HG02642 (cell line): ENCODE data around the gene NBEA.
"Not testable (repeated sequence)": the region's sequence is repeated elsewhere in the genome, so short reads cannot be mapped to it uniquely, and the experiment has no call there.

Experiments used
- ATAC-seq: cut with Tn5 transposase; IDR thresholded peaks from one replicate; pipeline ENCODE4 v1.9.1; 2021; ENCODE audit warnings: mild to moderate bottlenecking; ENCODE audit not compliant: unreplicated experiment, poor library complexity

The NBEA gene

DNA sequence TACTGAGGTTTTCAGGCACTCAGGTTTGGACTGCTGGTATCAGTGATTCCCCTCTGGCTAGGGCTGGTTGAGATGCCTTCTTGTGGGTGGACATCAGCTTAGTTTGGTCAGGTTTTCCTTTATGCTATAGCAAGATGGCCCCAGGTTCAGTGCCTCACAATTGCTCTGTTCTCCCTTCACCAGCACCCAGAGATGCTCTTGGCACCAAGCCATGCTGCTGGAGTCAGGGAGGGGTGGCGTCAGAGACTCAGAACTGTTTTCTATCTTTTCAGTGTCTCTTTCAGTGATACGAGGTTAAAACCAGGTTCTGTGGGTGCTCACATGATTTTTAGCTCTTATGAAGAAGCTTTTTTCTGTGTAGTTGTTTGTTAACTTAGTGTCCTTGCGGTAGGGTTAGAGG lies 96.9 kb downstream of the NBEA start:
- no peak for ATAC-seq

DNA sequence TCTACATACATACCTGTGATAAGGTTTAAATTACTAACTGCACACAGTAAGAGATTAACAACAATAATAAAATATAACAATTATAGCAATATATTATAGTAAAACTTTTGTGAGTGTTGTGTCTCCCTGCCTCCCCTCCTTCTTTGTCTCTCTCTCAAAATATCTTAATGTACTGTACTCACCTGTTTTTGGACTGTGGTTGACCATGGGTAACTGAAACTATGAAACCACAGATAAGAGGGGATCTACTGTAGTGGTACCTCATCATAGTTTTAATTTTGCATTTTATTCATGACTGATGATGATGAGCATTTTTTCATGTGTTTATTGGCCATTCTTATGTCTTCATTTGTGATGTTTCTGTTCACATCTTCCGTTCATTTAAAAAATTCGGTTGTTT lies 104.5 kb downstream of the NBEA start:
- ATAC-seq, result no peak

DNA sequence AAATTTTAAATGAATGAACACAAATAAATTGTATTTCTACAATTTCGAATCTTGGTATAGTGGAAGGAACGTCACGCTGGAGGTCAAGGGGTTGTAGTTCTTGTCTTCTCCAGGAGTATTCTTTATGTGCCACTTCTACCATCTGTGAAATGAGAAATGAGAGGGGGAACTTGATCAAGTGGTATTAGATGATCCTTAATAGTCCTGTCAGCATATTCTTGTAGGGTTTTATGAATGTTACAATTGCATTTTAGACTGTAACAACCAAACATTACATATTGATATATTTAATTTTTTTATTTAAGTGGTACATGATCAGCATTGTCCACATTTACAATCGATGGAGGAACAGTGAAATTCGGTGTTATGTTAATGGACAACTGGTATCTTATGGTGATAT lies 113.6 kb downstream of the NBEA start:
- no peak for ATAC-seq

DNA sequence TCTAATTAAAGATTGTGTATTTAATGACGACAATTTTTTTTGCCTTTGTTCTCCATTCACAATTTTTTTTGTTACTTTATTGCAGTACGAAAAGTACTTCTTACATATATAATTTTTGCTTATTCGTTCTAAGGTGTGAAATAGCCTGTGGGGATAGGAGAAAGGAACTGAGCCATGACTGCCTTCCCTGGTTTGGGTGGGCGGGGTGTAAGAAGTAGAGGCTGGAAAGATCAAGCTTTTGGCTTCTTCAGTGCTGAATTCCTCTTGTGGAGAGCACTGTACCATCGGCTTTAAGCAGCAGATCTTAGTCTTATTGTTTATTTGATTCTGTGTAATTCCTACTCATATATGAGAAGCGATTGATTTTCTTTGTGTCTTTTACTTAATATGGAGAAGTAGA lies 115.8 kb downstream of the NBEA start:
- no peak for ATAC-seq

DNA sequence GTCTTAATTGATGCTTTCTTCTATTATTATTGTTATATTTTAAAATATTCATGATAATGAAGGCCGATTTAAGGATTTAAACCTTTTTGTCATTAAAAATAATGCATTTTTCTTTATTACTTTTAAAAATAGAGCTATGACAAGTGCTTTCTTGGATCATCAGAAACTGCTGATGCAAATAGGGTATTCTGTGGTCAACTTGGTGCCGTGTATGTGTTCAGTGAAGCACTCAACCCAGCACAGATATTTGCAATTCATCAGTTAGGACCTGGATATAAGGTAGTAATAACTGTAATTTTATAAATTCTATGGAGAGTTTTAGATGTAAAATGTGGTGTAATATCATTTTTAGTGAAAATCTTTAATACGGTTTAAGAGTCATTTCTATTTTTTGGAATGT lies 116.5 kb downstream of the NBEA start:
- not testable (repeated sequence) for ATAC-seq

DNA sequence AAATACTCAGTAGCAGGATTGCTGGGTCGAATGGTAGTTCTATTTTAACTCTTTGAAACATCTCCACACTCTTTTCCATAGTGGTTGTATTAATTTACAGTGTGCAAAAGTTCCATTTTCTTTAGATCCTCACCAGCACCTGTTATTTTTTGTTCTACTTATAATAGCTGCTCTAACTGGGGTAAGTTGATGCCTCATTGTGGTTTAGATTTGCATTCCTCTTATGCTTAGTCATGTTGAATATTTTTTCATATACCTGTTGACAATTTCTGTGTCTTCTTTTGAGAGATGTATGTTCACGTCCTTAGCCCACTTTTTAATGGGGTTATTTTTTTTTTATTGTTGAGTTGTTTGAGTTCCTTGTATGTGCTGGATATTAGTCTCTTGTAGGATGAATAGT lies 144.6 kb downstream of the NBEA start:
- no peak for ATAC-seq

DNA sequence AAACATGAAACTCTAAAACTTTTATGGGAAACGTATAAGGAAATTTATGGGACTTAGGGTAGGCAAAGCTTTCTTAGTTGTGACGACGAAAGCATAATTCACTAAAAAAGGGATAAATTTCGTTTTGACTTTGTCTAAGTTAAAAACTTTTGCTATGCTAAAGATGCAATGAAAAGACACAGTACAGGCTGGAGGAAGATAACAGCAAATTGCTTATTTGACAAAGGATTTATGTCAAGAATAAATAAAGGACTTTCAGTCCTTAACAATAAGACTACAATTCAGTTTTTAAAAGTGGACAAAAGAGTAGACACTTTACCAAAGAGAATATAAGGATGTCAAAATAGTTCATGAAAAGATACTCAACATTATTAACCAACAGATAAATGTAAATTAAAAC lies 150.2 kb downstream of the NBEA start:
- no peak for ATAC-seq

DNA sequence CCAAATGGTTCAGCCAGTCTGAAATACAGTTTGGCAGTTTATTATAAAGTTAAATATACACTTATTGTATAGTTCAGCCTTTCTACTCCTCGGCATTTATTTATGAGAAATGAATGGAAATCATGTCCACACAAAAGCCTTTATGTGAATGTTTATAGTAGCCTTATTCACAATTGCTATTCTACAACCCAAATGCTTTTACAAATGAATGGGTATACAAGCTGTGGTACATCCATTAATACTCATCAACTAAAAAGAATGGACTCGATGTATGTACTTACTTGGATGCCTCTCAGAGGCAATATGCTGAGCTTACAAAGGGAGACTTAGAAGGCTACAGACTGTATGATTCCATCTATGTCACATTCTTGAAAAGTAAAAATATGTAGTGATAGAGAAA lies 150.7 kb downstream of the NBEA start:
- no peak for ATAC-seq

DNA sequence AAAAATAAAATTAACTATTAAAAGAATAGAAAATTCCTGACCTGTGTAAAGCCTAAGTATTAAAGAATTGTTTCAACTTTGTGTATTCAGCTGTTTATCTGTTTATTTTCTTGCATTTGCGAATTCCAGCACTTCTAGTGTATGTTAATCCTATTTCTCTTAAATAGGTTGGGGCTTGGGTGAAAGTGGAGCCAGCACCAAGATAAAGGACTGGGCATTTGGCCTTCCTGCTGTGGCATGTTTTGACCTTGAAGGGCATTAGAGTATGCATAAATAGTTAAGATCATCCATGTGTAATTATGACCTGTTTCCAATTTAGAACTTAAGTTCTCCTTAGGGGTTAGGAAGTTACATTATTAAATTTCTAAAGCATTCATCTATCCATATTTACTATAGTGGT lies 151.3 kb downstream of the NBEA start:
- ATAC-seq, result no peak

DNA sequence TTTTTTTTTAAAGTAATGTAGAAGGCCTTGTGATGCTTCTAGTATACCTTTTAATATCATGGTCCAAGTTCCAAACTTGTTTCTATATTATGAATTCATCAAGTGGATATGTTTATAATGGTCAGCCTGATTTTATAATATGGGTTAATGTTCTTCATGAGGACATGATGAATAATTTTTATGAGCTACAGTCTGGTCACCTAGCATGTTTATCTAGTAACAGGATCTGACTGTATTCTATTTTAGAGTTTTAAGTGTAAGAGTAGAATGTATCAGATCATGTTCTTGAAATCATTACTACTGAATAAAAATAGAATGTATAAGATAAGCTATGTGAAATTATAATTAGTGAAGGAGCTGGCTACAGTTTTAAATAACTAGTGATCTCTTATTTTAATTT lies 164.7 kb downstream of the NBEA start:
- ATAC-seq, result not testable (repeated sequence)

DNA sequence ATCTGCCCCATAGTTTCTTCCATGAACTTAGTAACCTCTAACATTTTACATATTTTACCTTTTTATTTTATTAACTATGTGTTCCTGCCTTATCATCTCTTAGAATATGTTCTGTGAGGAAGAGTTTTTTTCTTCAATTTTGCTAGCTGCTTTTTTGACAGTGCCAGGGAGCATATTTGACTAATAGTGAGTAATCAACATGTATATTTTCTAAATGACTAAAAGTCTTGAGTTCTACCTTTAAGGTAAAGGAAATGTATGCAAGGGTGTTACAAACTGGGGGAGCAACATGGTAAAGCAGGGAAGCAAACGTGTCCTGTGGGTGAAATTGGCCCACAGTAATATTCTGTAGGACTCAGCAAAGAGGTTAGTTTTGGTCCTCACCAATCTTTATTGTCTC lies 165.5 kb downstream of the NBEA start:
- ATAC-seq, result no peak

DNA sequence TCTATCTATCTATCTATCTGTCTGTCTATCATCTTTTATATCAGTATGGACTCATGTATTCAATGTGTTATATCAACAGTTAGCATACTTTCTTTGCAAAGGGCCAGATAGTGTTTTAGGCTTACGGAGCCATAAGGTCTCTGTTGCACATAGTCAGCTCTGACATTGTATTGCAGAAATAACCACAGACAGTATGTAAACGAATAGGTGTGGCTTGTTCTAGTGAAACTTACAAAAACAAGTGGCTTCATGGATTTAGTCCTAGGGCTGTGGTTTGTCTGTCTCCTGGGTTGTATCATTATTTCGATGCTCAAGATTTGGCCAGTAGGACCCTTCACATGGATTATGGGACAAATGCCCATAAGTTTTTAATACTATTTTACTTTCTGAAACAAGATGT lies 171.5 kb downstream of the NBEA start:
- not testable (repeated sequence) for ATAC-seq

DNA sequence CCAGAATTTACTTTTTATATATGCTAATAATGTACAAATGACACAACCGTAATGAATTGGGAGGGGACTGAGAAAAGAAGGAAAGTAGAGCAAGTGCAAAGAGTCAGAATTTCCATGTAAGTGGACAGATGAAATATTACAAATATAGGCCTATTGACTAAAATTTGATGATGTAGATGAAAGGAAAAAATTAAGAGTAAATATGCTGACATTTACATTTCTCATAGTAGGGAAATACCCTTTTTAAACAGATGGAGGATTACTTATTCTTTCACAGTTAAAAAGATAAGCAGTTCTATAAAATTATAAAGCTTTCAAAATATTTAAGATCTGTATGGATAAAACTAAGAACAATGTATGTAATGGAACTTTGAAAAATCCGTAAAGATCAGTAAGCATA lies 185.4 kb downstream of the NBEA start:
- ATAC-seq, result no peak

DNA sequence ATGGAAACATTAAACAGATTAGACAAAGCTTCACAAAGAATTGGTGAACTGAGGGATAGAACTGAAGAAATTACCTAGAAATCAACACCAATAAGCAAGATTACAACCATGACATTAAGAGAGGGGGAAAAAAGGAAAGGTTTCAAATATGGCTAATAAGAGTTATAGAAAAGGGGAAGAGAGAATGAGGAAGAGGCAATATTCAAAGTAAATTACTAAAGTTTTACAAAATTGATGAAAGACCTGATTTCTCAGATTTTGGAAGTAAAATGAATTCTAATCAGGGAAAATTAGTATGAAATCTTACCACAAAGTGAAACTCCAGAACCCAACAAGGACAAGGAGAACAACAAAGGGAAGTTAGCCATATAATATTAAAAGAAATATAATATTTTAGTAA lies 187.4 kb downstream of the NBEA start:
- no peak for ATAC-seq

DNA sequence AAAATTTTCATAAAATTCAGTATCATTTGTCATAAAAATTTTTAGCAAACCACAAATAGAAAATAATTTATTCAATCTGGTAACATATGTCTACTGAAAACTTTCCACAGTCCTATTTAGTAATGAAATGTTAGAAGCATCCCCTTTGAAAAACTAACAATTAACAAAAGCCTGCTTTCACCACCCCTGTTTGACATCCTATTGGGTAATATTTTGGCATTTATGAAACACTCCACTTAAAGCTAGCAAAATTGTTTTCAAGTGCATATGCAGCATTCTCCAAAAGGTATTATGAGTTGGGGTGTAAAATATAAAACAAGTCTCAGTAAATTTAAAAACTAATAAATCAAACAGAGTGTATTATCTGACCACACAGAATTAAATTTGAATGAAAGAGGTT lies 189.4 kb downstream of the NBEA start:
- no peak for ATAC-seq

DNA sequence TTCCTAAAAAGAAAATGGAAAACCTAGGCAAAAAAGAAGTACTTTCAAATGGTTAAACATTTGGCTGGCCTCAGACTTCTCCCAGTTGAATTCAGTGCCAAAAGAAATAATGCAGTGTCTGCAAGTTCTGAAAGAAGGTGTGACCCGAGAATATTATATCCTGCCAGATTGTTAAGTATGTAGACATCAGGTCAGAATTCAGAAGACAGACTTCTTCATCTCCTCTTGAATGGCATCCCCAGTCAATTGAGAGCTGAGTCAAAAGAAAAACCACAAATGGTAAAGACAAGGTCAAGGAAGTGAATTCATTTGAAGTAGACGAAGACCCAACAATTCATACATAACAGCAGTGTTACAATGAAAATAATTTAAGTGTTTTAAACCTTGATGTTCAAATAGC lies 194.5 kb downstream of the NBEA start:
- ATAC-seq, result no peak

DNA sequence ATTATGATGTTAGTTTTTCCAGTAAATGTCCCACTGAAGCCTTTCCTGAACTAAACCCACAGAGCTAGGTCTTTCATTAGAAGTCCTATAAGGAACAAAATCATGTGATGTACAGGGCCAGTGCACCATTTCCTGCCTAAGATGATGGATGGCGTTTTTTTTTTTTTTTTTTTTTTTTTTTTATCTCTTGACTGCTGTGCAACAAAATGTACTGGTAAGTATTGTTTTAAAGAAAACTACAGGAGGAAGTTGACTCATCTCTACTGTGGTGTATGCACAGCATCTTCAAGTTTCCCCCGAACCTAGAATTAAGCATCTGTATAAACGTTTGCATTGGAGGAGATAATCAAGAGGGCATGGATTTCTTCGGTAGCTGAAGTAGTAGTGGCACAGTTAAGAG lies 197.5 kb downstream of the NBEA start:
- ATAC-seq, result no peak

DNA sequence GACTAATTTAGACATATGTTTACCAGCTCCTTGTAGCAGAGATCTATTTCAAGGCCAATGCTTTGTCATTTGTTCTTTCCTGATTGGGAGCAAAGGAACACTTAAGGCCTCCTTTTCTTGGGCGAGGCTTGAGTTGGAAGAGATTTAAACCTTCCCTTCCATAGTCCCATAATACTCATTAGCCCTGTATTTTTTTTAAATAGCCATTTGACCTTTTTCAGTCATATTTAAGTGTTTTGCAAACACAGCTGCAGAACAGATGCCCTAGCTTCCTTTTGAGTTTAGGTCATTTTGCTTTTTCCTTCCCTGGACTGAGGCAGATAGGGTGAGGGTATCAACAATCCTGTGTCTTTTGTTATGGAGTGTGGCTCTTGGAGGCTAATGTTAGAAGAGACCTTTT lies 198.3 kb downstream of the NBEA start:
- no peak for ATAC-seq

DNA sequence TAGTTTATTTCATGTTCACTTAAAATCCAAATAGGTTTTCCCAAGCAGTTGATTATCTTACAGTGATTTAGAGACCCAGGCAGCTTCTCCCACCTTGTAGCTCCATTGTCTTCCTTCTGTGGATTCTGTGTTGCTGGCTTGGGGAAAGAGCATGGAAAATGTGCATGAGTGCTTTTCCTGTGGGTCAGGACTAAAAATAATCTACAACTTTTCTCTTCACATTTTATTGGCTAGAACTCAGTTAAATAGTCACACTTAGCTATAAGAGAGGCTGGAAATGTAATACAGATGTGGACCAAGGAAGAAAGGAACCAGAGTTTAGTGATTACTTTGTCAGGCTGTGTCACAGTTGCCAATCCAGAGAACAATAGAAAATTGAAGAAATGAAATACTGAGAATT lies 198.8 kb downstream of the NBEA start:
- no peak for ATAC-seq

DNA sequence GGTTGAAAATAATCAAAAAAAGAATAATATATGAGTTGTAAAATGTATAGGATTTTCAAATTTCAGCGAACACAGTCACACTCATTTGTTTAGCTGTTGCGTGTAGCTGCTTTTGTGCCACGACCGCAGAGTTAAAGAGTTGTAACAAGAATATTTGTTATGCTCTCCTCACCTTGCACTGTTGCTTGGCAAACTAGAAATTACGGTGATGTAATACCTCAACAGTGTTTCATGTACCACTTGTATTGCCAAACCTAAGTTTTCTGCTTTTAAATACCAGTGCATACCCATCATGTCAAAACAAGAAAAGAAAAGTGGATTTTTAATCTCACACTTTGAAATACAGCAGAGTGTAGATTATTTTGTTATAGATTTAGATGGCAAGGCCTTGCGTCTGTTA lies 201.1 kb downstream of the NBEA start:
- no peak for ATAC-seq

DNA sequence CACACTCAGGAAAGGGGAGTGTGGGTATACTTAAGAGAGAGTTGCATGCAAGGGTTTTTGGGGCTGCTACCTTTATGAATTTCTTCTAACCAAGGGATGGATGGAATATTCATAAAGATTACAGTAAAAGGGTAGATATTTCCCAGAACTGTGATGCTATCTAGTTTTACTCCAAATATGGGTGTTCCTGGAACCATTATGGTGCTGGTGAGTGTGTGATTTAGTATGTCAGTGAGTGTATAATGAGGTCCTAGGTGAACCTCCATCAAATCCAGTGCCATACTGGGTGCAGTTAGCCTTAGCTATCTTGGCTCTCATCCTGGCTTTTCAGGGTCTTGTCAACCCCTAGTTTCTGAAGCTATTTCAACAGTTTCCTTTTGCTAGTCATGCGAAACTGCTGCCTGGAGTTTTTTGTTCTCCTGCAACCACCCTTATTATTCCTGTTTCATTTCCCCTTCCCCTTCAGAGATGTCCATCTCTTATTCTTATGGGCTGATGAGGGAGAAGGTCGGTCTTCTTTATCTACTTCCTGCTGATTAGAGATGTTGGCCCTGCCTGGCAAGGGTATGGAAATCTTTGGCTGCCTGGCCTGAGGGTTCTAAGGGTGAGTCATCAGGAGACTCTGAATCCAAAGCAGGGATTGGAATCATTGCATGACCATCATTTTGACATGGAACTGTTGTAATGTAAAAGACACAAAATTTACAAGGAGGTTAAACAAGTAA lies 202.3 kb downstream of the NBEA start:
- ATAC-seq, result no peak

DNA sequence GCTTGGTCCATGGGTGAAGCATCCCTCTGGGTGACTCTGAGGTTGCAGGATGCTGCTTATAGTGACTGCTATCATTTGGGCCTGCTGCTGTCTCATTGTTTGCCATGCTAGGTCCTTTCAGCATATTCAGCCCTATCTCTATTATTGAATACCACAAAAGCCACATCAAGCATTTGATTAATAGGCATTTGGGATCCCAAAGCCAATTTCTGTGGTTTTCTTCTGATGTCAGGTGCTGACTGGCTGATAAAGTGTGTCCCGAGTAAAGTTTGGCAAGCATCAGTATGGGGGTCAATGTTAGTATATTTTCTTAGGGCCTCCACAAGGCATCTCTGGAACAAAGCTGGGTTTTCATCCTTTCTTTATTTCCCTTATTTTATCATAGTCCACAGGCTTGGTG lies 204.6 kb downstream of the NBEA start:
- ATAC-seq, result no peak
